ENCODE results near the gene HINT1.

HINT1 gene

DNA sequence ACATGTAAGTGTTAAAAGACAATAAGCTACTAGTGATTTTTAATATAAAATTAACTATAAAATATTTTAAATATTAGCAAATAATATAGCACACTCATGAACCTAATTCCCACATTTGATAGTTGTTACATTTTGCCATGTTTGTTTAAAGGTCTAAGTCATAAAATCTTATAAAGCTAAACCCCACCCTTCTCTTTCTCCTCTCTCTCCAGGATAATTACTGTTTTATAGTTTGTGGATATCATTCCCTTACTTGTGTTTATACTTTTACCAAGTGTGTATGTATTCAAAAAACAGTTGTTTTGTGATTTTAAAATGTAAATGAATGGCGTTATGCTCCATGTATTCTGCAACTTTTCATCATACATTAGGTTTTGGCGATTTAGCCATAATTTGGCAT lies 39.9 kb upstream of the HINT1 start:
- TF ChIP-seq EZH2phosphoT487 (IDR thresholded peaks at IDR 0.05; ENCODE audit: borderline replicate concordance), result no peak
- TF ChIP-seq, protein P1, sequence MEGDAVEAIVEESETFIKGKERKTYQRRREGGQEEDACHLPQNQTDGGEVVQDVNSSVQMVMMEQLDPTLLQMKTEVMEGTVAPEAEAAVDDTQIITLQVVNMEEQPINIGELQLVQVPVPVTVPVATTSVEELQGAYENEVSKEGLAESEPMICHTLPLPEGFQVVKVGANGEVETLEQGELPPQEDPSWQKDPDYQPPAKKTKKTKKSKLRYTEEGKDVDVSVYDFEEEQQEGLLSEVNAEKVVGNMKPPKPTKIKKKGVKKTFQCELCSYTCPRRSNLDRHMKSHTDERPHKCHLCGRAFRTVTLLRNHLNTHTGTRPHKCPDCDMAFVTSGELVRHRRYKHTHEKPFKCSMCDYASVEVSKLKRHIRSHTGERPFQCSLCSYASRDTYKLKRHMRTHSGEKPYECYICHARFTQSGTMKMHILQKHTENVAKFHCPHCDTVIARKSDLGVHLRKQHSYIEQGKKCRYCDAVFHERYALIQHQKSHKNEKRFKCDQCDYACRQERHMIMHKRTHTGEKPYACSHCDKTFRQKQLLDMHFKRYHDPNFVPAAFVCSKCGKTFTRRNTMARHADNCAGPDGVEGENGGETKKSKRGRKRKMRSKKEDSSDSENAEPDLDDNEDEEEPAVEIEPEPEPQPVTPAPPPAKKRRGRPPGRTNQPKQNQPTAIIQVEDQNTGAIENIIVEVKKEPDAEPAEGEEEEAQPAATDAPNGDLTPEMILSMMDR (conservative IDR thresholded peaks at IDR 0.05; ENCODE audit: low read length), result no peak

DNA sequence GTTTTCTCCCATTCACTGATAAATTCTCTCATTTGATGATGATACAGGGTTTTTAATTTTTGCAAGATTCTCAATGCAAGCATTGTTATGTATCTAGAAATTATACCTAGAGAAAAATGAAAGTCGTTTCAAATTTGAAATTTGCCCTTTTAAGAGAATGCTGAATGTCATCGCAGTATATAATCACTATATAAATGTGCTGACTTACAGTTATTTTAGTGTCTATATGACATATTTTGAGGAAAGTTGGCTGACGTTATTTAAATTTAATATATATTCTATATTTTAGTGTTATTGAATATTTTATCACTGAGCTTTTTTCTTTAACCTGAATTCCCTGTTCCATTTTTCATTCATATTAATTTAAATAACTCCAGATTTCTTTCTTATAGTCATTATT lies 35.5 kb upstream of the HINT1 start:
- Histone ChIP-seq H3K9me3 (ENCODE audit: insufficient read depth, low read depth, low read length) (no peaks in the 10 kb centered on the region), H3K4me1 (ENCODE audit: insufficient read depth, low read length, poor library complexity, severe bottlenecking) (no peaks in the 10 kb centered on the region), H3K4me3 (ENCODE audit: low read length, poor library complexity, severe bottlenecking) (no peak overlapping the region), H3K79me2 (ENCODE audit: insufficient read depth, low read length) (no peaks in the 10 kb centered on the region), H4K20me1 (ENCODE audit: insufficient read depth, low read length, poor library complexity, severe bottlenecking) (no peaks in the 10 kb centered on the region), H3K9ac (ENCODE audit: low read depth, low read length, poor library complexity, severe bottlenecking) (no peak overlapping the region), H3K4me2 (ENCODE audit: low read depth, low read length, poor library complexity, severe bottlenecking) (no peak overlapping the region), H3F3A (ENCODE audit: low read depth) (no peaks in the 10 kb centered on the region), H3K9me2 (replicated peaks; ENCODE audit: low read depth, low read length) (no peaks in the 10 kb centered on the region), H2AFZ (ENCODE audit: low read length) (no peak overlapping the region), H3K36me3 (ENCODE audit: insufficient read depth, low read length) (no peaks in the 10 kb centered on the region; the same call in 1 of the 2 replicates), H3K27me3 (ENCODE audit: insufficient read depth, low read length, poor library complexity, severe bottlenecking) (no peaks in the 10 kb centered on the region)
- TF ChIP-seq, protein P1 (conservative IDR thresholded peaks at IDR 0.05; ENCODE audit: low read length), result no peak
- no peak for TF ChIP-seq EZH2phosphoT487 (IDR thresholded peaks at IDR 0.05; ENCODE audit: borderline replicate concordance)

More for the DNA sequence above, 39.9 kb upstream of the HINT1 start:
- Histone ChIP-seq H3K9ac (ENCODE audit: low read depth, low read length, poor library complexity, severe bottlenecking) (no peak overlapping the region), H3K9me2 (replicated peaks; ENCODE audit: low read depth, low read length) (no peaks in the 10 kb centered on the region), H3K4me1 (ENCODE audit: insufficient read depth, low read length, poor library complexity, severe bottlenecking) (peaks cover 21% of the 10 kb centered on the region), H4K20me1 (ENCODE audit: insufficient read depth, low read length, poor library complexity, severe bottlenecking) (no peaks in the 10 kb centered on the region), H3K4me3 (ENCODE audit: low read length, poor library complexity, severe bottlenecking) (no peak overlapping the region), H3K4me2 (ENCODE audit: low read depth, low read length, poor library complexity, severe bottlenecking) (no peak overlapping the region), H3K27me3 (ENCODE audit: insufficient read depth, low read length, poor library complexity, severe bottlenecking) (no peaks in the 10 kb centered on the region), H3K9me3 (ENCODE audit: insufficient read depth, low read depth, low read length) (no peaks in the 10 kb centered on the region), H3K36me3 (ENCODE audit: insufficient read depth, low read length) (no peaks in the 10 kb centered on the region; the same call in 1 of the 2 replicates), H3K79me2 (ENCODE audit: insufficient read depth, low read length) (no peaks in the 10 kb centered on the region), H3F3A (ENCODE audit: low read depth) (peaks cover 10% of the 10 kb centered on the region), H2AFZ (ENCODE audit: low read length) (no peak overlapping the region)

GRCh38 chr5:131198625-131199024 lies 33.6 kb upstream of the HINT1 start:
- no peaks in the 10 kb centered on the region for H3K79me2 ChIP-seq (ENCODE audit: insufficient read depth, low read length)
- H3K9me3 ChIP-seq (ENCODE audit: insufficient read depth, low read depth, low read length), result no peaks in the 10 kb centered on the region
- H3K4me1 ChIP-seq (ENCODE audit: insufficient read depth, low read length, poor library complexity, severe bottlenecking), result peaks cover 7% of the 10 kb centered on the region
- no peaks in the 10 kb centered on the region for H3F3A ChIP-seq (ENCODE audit: low read depth)
- H2AFZ ChIP-seq (ENCODE audit: low read length), result no peak overlapping the region
- H4K20me1 ChIP-seq (ENCODE audit: insufficient read depth, low read length, poor library complexity, severe bottlenecking), result no peaks in the 10 kb centered on the region
- H3K9me2 ChIP-seq (replicated peaks; ENCODE audit: low read depth, low read length), result no peaks in the 10 kb centered on the region
- no peaks in the 10 kb centered on the region; the same call in 1 of the 2 replicates for H3K36me3 ChIP-seq (ENCODE audit: insufficient read depth, low read length)
- no peak overlapping the region for H3K4me2 ChIP-seq (ENCODE audit: low read depth, low read length, poor library complexity, severe bottlenecking)
- H3K27me3 ChIP-seq (ENCODE audit: insufficient read depth, low read length, poor library complexity, severe bottlenecking), result no peaks in the 10 kb centered on the region
- H3K9ac ChIP-seq (ENCODE audit: low read depth, low read length, poor library complexity, severe bottlenecking), result no peak overlapping the region
- no peak overlapping the region for H3K4me3 ChIP-seq (ENCODE audit: low read length, poor library complexity, severe bottlenecking)
- no peak for TF ChIP-seq EZH2phosphoT487 (IDR thresholded peaks at IDR 0.05; ENCODE audit: borderline replicate concordance)
- TF ChIP-seq, protein P1 (conservative IDR thresholded peaks at IDR 0.05; ENCODE audit: low read length), result no peak
